WTC11 (cell line): ENCODE measurements around the gene PSMB10. TPM values are rescaled to one million over a fixed set of nuclear protein-coding genes. Genes with fewer than 3 reads are reported as not detected.

Experiments
- AR ChIP-seq: fragments of 250-450 bp; sonication (Bioruptor Pico); IDR thresholded peaks from 2 replicates; pipeline ENCODE4 v1.9.0; 2021; ENCODE audit warnings: mild to moderate bottlenecking
- ARID4B ChIP-seq: sonication (generic); formaldehyde crosslinking; IDR thresholded peaks from 2 replicates; pipeline ENCODE4 v1.8.0; 2023; ENCODE audit warnings: missing genetic modification reagents, mild to moderate bottlenecking, borderline replicate concordance
- ATF1 ChIP-seq: sonication (generic); formaldehyde crosslinking; IDR thresholded peaks from 2 replicates; pipeline ENCODE4 v1.8.1; 2023; ENCODE audit warnings: mild to moderate bottlenecking, moderate library complexity, missing genetic modification reagents
- ATF3 ChIP-seq: sonication (generic); formaldehyde crosslinking; conservative IDR thresholded peaks from 2 replicates; pipeline ENCODE4 v1.8.1; 2022; ENCODE audit warnings: mild to moderate bottlenecking, missing genetic modification reagents
- CBFB ChIP-seq: sonication (generic); formaldehyde crosslinking; IDR thresholded peaks from 2 replicates; pipeline ENCODE4 v1.8.1; 2022; ENCODE audit warnings: mild to moderate bottlenecking, low read depth, missing genetic modification reagents
- EMX1 ChIP-seq: fragments of 250-450 bp; sonication (Bioruptor Pico); IDR thresholded peaks from 2 replicates; pipeline ENCODE4 v1.8.0; 2021; ENCODE audit warnings: mild to moderate bottlenecking
- ETV6 ChIP-seq: sonication (generic); formaldehyde crosslinking; IDR thresholded peaks from 2 replicates; pipeline ENCODE4 v1.8.1; 2022; ENCODE audit warnings: mild to moderate bottlenecking, missing genetic modification reagents
- GRHL2 ChIP-seq: fragments of 250-450 bp; sonication (Bioruptor Pico); IDR thresholded peaks from 2 replicates; pipeline ENCODE4 v1.8.0; 2022; ENCODE audit warnings: mild to moderate bottlenecking, moderate library complexity; ENCODE audit not compliant: insufficient replicate concordance, severe bottlenecking
- GTF2I ChIP-seq: fragments of 250-450 bp; sonication (Bioruptor Pico); conservative IDR thresholded peaks from 2 replicates; pipeline ENCODE4 v1.4.0; 2021; ENCODE audit warnings: mild to moderate bottlenecking
- JUN ChIP-seq: sonication (generic); formaldehyde crosslinking; IDR thresholded peaks from 2 replicates; pipeline ENCODE4 v1.8.0; 2023; ENCODE audit warnings: mild to moderate bottlenecking, missing genetic modification reagents
- MAX ChIP-seq: sonication (generic); formaldehyde crosslinking; IDR thresholded peaks from 2 replicates; pipeline ENCODE4 v1.8.0; 2022; ENCODE audit warnings: mild to moderate bottlenecking, missing genetic modification reagents
- MXD4 ChIP-seq: fragments of 250-450 bp; sonication (Bioruptor Pico); IDR thresholded peaks from 2 replicates; pipeline ENCODE4 v1.8.0; 2021; ENCODE audit warnings: mild to moderate bottlenecking, moderate library complexity, borderline replicate concordance
- NFATC4 ChIP-seq: fragments of 250-450 bp; sonication (Bioruptor Pico); IDR thresholded peaks from 2 replicates; pipeline ENCODE4 v1.9.0; 2021; ENCODE audit warnings: mild to moderate bottlenecking
- NFE2L1 ChIP-seq: sonication (generic); formaldehyde crosslinking; IDR thresholded peaks from 2 replicates; pipeline ENCODE4 v1.8.1; 2023; ENCODE audit warnings: missing genetic modification reagents
- NR2C2 ChIP-seq: sonication (generic); formaldehyde crosslinking; IDR thresholded peaks from 2 replicates; pipeline ENCODE4 v1.8.0; 2022; ENCODE audit warnings: mild to moderate bottlenecking, missing genetic modification reagents
- PRRX2 ChIP-seq: fragments of 250-450 bp; sonication (Bioruptor Pico); IDR thresholded peaks from 2 replicates; pipeline ENCODE4 v1.8.0; 2021; ENCODE audit warnings: mild to moderate bottlenecking
- STAT6 ChIP-seq: sonication (generic); formaldehyde crosslinking; conservative IDR thresholded peaks from 2 replicates; pipeline ENCODE4 v1.8.1; 2023; ENCODE audit warnings: mild to moderate bottlenecking, low read depth, missing genetic modification reagents, moderate library complexity
- TEAD1 ChIP-seq: sonication (generic); formaldehyde crosslinking; IDR thresholded peaks from 2 replicates; pipeline ENCODE4 v1.8.0; 2022; ENCODE audit warnings: mild to moderate bottlenecking, missing genetic modification reagents
- TP53 ChIP-seq: sonication (generic); formaldehyde crosslinking; IDR thresholded peaks from 2 replicates; pipeline ENCODE4 v1.8.1; 2023; ENCODE audit warnings: mild to moderate bottlenecking, missing genetic modification reagents
- ZNF138 ChIP-seq: sonication (generic); formaldehyde crosslinking; conservative IDR thresholded peaks from 2 replicates; pipeline ENCODE4 v1.8.1; 2022; ENCODE audit warnings: mild to moderate bottlenecking, moderate library complexity, missing genetic modification reagents
- ZNF232 ChIP-seq: sonication (generic); formaldehyde crosslinking; IDR thresholded peaks from 2 replicates; pipeline ENCODE4 v1.8.0; 2022; ENCODE audit warnings: mild to moderate bottlenecking, missing genetic modification reagents
- ZNF263 ChIP-seq: sonication (generic); formaldehyde crosslinking; IDR thresholded peaks from 2 replicates; pipeline ENCODE4 v1.8.1; 2022; ENCODE audit warnings: low read depth, mild to moderate bottlenecking, moderate library complexity, missing genetic modification reagents
- ZNF317 ChIP-seq: sonication (generic); formaldehyde crosslinking; IDR thresholded peaks from 2 replicates; pipeline ENCODE4 v1.8.1; 2023; ENCODE audit warnings: low read depth, mild to moderate bottlenecking, moderate library complexity, missing genetic modification reagents, borderline replicate concordance
- ZNF423 ChIP-seq: fragments of 250-450 bp; sonication (Bioruptor Pico); IDR thresholded peaks from 2 replicates; pipeline ENCODE4 v2.1.2; 2022; ENCODE audit warnings: mild to moderate bottlenecking, moderate library complexity
- ZNF532 ChIP-seq: fragments of 250-450 bp; sonication (Bioruptor Pico); IDR thresholded peaks from 2 replicates; pipeline ENCODE4 v1.9.0; 2021; ENCODE audit warnings: mild to moderate bottlenecking, borderline replicate concordance
- total RNA-seq: library from RNA; stranded (reverse); gene quantifications from 3 replicates; pipeline ENCODE4 v1.2.3, GENCODE V29; 2021

Gene PSMB10
- total RNA-seq, 1 experiment from 2014 or later = 40.9 TPM

GRCh38 chr16:67935402-67936123, 1.1 kb downstream of the PSMB10 start (continued):
- TF ChIP-seq STAT6 (CRISPR knock-in tag) (no peak), ZNF317 (0 out of 2 replicates have a peak, but pooled peaks have one; percentile 8), CBFB (no peak), GTF2I (no peak), MXD4 (CRISPR knock-in tag) (no peak), PRRX2 (no peak), ETV6 (peak; percentile 56; the same call in 1 of the 2 replicates), NFE2L1 (CRISPR knock-in tag) (0 out of 2 replicates have a peak, but pooled peaks have one; percentile 41), TP53 (CRISPR knock-in tag) (no peak), MAX (CRISPR knock-in tag) (peak; percentile 97), AR (CRISPR knock-in tag) (0 out of 2 replicates have a peak, but pooled peaks have one; percentile 26), ARID4B (CRISPR knock-in tag) (peak; percentile 52), NFATC4 (CRISPR knock-in tag) (0 out of 2 replicates have a peak, but pooled peaks have one; percentile 43), ZNF263 (CRISPR knock-in tag) (no peak), JUN (CRISPR knock-in tag) (no peak), EMX1 (CRISPR knock-in tag) (no peak), ZNF138 (CRISPR knock-in tag) (peak; percentile 92), TEAD1 (CRISPR knock-in tag) (peak; percentile 69), ZNF532 (CRISPR knock-in tag) (no peak), GRHL2 (CRISPR knock-in tag) (no peak), ATF1 (CRISPR knock-in tag) (no peak; the same call in 1 of the 2 replicates), ZNF423 (CRISPR knock-in tag) (no peak), ZNF232 (CRISPR knock-in tag) (peak; percentile 29; the same call in 1 of the 2 replicates), ATF3 (CRISPR knock-in tag) (no peak), NR2C2 (no peak; the same call in 1 of the 2 replicates)
